ENCODE measurements around the gene FSTL4. TPM values are rescaled to one million over a fixed set of nuclear protein-coding genes. Genes with fewer than 3 reads are reported as not detected.

Gene FSTL4
- total and polyA plus RNA-seq, 4 donors, result 0.02 to 0.18 TPM; not detected in 2

DNA sequence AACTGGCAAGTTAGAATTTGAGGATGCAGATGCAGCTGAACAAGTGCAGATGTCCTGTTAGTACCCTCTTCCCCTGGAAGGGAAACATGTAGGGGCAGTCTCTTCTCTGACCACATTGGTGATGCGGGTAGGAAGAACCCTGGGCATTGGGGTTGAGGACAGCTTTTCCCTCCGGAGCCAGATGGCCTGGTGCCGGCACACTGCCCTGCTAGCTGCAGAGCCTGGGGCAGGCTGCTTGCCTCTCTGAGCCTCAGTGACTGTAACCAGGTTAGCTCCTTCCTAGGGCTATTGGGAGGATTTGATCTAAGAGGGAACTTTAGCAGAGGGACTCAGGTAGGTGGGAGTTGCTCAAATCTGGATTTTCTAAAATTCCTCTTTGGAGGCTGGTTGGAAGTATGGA, 412.1 kb downstream of the FSTL4 start:
- H3K27ac ChIP-seq (ENCODE audit: low read depth in 1 of 2, low read length in 2 of 2), result no peak overlapping the region
- no peaks in the 10 kb centered on the region for H3K4me1 ChIP-seq (ENCODE audit: control insufficient read depth in 4 of 4, insufficient read depth in 4 of 4, low read length in 3 of 4)
- H3K9ac ChIP-seq (ENCODE audit: low read depth in 1 of 2, low read length in 2 of 2), result no peak overlapping the region
- no peak overlapping the region for H3K4me3 ChIP-seq (ENCODE audit: low read depth in 1 of 3, low read length in 3 of 3)
- 95% methylated on average over 3 of the region's 3 CpGs for WGBS
- no peaks in the 10 kb centered on the region for H3K9me3 ChIP-seq (ENCODE audit: control insufficient read depth in 4 of 4, low read length in 3 of 4)
- H3K36me3 ChIP-seq (ENCODE audit: control insufficient read depth in 4 of 4, insufficient read depth in 3 of 4, low read depth in 1 of 4, low read length in 3 of 4), result no peaks in the 10 kb centered on the region
- no peak for DNase-seq (ENCODE audit: low spot score)
- TF ChIP-seq FOXA1 (IDR thresholded peaks at IDR 0.05), result no peak
- no peak for TF ChIP-seq YY1 (IDR thresholded peaks at IDR 0.05)
- no peak for TF ChIP-seq HNF4G (IDR thresholded peaks at IDR 0.05)
- TF ChIP-seq, protein P1, sequence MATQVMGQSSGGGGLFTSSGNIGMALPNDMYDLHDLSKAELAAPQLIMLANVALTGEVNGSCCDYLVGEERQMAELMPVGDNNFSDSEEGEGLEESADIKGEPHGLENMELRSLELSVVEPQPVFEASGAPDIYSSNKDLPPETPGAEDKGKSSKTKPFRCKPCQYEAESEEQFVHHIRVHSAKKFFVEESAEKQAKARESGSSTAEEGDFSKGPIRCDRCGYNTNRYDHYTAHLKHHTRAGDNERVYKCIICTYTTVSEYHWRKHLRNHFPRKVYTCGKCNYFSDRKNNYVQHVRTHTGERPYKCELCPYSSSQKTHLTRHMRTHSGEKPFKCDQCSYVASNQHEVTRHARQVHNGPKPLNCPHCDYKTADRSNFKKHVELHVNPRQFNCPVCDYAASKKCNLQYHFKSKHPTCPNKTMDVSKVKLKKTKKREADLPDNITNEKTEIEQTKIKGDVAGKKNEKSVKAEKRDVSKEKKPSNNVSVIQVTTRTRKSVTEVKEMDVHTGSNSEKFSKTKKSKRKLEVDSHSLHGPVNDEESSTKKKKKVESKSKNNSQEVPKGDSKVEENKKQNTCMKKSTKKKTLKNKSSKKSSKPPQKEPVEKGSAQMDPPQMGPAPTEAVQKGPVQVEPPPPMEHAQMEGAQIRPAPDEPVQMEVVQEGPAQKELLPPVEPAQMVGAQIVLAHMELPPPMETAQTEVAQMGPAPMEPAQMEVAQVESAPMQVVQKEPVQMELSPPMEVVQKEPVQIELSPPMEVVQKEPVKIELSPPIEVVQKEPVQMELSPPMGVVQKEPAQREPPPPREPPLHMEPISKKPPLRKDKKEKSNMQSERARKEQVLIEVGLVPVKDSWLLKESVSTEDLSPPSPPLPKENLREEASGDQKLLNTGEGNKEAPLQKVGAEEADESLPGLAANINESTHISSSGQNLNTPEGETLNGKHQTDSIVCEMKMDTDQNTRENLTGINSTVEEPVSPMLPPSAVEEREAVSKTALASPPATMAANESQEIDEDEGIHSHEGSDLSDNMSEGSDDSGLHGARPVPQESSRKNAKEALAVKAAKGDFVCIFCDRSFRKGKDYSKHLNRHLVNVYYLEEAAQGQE (IDR thresholded peaks at IDR 0.05), result no peak
- no peak for TF ChIP-seq JUND (IDR thresholded peaks at IDR 0.05)
- no peak for TF ChIP-seq TAF1 (conservative IDR thresholded peaks at IDR 0.05)
- TF ChIP-seq FOXA2 (IDR thresholded peaks at IDR 0.05), result no peak
- TF ChIP-seq, protein P2, sequence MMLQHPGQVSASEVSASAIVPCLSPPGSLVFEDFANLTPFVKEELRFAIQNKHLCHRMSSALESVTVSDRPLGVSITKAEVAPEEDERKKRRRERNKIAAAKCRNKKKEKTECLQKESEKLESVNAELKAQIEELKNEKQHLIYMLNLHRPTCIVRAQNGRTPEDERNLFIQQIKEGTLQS (IDR thresholded peaks at IDR 0.05), result no peak
- no peak for TF ChIP-seq NR2F2 (IDR thresholded peaks at IDR 0.05)
- TF ChIP-seq, protein P3, sequence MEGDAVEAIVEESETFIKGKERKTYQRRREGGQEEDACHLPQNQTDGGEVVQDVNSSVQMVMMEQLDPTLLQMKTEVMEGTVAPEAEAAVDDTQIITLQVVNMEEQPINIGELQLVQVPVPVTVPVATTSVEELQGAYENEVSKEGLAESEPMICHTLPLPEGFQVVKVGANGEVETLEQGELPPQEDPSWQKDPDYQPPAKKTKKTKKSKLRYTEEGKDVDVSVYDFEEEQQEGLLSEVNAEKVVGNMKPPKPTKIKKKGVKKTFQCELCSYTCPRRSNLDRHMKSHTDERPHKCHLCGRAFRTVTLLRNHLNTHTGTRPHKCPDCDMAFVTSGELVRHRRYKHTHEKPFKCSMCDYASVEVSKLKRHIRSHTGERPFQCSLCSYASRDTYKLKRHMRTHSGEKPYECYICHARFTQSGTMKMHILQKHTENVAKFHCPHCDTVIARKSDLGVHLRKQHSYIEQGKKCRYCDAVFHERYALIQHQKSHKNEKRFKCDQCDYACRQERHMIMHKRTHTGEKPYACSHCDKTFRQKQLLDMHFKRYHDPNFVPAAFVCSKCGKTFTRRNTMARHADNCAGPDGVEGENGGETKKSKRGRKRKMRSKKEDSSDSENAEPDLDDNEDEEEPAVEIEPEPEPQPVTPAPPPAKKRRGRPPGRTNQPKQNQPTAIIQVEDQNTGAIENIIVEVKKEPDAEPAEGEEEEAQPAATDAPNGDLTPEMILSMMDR (IDR thresholded peaks at IDR 0.05; ENCODE audit: low read depth, low read length, missing input control), result no peak
- TF ChIP-seq HNF4A (conservative IDR thresholded peaks at IDR 0.05), result no peak
- peaks cover 0 to 3% (median 0%) of the 10 kb centered on the region in 4 donors for H3K27me3 ChIP-seq (ENCODE audit: control insufficient read depth in 4 of 4, insufficient read depth in 4 of 4, low read length in 3 of 4)

DNA sequence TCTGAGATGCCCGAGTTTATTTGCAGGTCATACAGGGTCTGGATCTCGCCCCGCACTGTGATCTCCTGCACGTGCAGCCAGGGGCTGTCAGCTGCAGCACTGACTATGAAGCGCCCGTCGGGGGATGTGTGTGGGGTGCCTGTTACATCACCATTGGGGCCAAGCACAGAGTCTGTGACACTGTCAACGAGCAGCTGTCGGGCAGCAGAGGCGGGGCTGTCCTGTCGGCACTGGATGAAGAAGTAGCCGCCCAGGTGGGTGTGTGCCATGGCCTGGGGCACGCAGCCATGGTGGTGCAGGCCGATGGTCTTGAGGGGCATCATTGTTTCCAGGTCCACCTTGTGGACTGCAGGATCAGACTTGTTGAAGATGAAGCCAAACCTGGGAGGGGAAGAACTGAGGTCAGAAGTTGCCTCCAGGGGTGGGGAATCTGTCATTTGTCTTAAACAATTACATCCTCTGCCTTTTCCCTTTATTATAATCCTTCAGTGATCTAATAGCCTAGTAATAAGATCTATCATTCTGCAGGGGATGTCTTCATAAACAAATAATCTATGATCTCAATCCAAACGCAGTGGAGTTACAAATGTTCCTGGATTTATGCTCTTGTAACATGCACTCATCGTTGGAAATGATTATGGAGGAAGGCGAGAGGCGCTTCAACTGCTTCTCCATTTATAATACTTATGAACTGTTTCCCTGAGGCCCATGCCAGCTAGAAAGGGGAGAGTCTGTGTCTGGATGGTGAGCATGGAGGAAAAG, 412.7 kb downstream of the FSTL4 start:
- H3K9ac ChIP-seq (ENCODE audit: low read depth in 1 of 2, low read length in 2 of 2), result no peak overlapping the region
- no peaks in the 10 kb centered on the region for H3K4me1 ChIP-seq (ENCODE audit: control insufficient read depth in 4 of 4, insufficient read depth in 4 of 4, low read length in 3 of 4)
- H3K9me3 ChIP-seq (ENCODE audit: control insufficient read depth in 4 of 4, low read length in 3 of 4), result no peaks in the 10 kb centered on the region
- H3K36me3 ChIP-seq (ENCODE audit: control insufficient read depth in 4 of 4, insufficient read depth in 3 of 4, low read depth in 1 of 4, low read length in 3 of 4), result no peaks in the 10 kb centered on the region
- TF ChIP-seq GABPA (IDR thresholded peaks at IDR 0.05 in 1 of 2, conservative IDR thresholded peaks at IDR 0.05 in 1 of 2) (no peak), HNF4G (IDR thresholded peaks at IDR 0.05) (no peak), HNF4A (conservative IDR thresholded peaks at IDR 0.05) (no peak), SP1 (IDR thresholded peaks at IDR 0.05) (no peak), NR2F2 (IDR thresholded peaks at IDR 0.05) (no peak), RAD21 (IDR thresholded peaks at IDR 0.05) (no peak), EGR1 (IDR thresholded peaks at IDR 0.05; ENCODE audit: low read depth in 2 of 2) (no peak)
- TF ChIP-seq, protein P3 (IDR thresholded peaks at IDR 0.05; ENCODE audit: low read depth, low read length, missing input control), result no peak
- TF ChIP-seq, protein P4, sequence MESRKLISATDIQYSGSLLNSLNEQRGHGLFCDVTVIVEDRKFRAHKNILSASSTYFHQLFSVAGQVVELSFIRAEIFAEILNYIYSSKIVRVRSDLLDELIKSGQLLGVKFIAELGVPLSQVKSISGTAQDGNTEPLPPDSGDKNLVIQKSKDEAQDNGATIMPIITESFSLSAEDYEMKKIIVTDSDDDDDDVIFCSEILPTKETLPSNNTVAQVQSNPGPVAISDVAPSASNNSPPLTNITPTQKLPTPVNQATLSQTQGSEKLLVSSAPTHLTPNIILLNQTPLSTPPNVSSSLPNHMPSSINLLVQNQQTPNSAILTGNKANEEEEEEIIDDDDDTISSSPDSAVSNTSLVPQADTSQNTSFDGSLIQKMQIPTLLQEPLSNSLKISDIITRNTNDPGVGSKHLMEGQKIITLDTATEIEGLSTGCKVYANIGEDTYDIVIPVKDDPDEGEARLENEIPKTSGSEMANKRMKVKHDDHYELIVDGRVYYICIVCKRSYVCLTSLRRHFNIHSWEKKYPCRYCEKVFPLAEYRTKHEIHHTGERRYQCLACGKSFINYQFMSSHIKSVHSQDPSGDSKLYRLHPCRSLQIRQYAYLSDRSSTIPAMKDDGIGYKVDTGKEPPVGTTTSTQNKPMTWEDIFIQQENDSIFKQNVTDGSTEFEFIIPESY (IDR thresholded peaks at IDR 0.05), result no peak
- TF ChIP-seq, protein P1 (IDR thresholded peaks at IDR 0.05), result no peak
- no peak for DNase-seq (ENCODE audit: low spot score)
- H3K4me3 ChIP-seq (ENCODE audit: low read depth in 1 of 3, low read length in 3 of 3), result no peak overlapping the region
- H3K27ac ChIP-seq (ENCODE audit: low read depth in 1 of 2, low read length in 2 of 2), result no peak overlapping the region
- peaks cover 0 to 3% (median 0%) of the 10 kb centered on the region in 4 donors for H3K27me3 ChIP-seq (ENCODE audit: control insufficient read depth in 4 of 4, insufficient read depth in 4 of 4, low read length in 3 of 4)
- 63% methylated on average over 18 of the region's 18 CpGs for WGBS

All from liver (tissue), 9 donors.